ENCODE results near the gene AGL. TPM values are rescaled to one million over a fixed set of nuclear protein-coding genes. Genes with fewer than 3 reads are reported as not detected.

The AGL gene
- total RNA-seq = 47.8 TPM

DNA sequence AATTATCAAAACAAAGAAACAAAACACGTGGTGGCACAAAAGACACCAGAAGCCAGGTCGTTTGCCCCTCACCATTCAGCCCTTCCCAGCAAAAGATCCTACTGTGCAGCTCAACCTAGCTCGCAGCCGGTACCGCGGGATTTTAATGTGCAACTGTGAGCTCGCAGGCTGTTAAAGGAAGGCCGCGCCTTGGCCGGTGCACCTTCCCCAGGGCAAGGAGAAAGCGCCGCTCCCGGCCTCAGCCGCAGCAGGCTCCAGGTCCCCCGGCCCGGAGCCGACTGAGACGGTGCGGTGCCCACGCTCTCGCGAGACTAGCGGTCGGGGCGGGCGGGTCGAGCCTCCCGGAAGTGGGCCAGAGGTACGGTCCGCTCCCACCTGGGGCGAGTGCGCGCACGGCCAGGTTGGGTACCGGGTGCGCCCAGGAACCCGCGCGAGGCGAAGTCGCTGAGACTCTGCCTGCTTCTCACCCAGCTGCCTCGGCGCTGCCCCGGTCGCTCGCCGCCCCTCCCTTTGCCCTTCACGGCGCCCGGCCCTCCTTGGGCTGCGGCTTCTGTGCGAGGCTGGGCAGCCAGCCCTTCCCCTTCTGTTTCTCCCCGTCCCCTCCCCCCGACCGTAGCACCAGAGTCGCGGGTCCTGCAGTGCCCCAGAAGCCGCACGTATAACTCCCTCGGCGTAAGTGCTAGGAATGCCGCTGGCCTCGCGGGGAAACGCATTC lies at the start of gene AGL:
AGL (plus strand) TSS at position 618 of the 715 bp plus-strand sequence. CDS start 682 bp downstream, outside the sequence.

DNA sequence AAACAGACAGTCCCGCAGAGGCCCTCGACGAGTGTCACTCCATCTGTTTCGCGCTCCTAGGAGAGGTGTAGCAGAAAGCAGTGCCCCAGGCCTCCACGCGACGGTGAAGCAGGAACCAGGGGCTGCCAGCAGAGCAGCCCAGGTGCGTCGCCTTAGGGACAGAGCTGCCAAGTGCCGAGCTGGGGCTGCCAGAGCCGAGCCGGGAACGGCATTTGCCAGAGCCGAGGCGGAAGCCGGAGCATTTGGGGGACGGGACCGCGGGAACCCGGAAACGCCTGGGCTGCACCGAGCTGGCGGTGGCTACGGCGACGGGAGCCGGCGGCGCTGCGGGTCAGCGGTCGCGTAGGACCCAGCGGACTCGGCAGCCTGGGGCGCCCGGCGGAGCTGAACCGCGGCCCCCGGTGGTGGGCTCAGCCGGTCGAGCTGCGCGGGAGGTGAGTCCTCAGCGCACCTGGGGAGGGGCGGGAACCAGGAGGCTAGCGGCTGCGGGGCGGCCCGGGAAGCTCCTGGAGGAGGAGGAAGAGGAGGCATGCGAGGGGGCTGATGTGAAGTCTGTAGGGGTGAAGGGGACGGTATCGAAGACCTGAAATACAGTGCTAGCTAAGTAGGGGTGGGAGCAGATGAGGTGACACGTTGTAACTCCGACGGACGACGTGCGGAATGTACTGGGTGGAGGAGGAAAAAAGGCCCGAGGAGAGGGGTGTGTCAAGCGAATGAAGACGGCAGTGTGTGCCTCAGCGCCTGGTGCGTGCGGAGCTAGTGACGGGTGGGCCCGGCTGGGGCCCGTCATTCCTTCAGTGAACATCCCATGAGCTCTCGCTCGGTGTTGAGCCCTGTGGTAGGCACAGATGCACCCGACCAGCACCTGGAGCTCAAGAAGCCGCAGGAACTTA lies 119.8 kb downstream of the AGL start, which contains the start of gene SLC35A3:
SLC35A3 (plus strand) TSS at position 268 of the 893 bp plus-strand sequence. CDS start 23,559 bp downstream, outside the sequence.

Small RNA genes lying within 50 kb of the gene (small RNA-seq; reads per million reads assigned to genes)
- gene AC096949.1 (ENCODE audit: low replicate concordance) = not detected

Other genes starting within 250 kb of the AGL start
- 12.4 TPM for gene PALMD, start 204.2 kb upstream of the AGL start, total RNA-seq
- 13.4 TPM for gene FRRS1, start 83.7 kb upstream of the AGL start, total RNA-seq
- 54.6 TPM for gene SLC35A3, start 119.6 kb downstream of the AGL start, total RNA-seq